Stimulated activated CD8-positive, alpha-beta memory T cell treated with anti-CD3 and anti-CD28 coated beads, Interleukin-4, amount 100 ng/mL, for 48 hours (primary cell): ENCODE results near the gene FBXO44.
"Not testable (repeated sequence)": the region's sequence is repeated elsewhere in the genome, so short reads cannot be mapped to it uniquely, and the experiment has no call there.

Experiments used
- DNase-seq: peaks from one replicate; pipeline ENCODE4 v3.0.0-alpha.2; 2020

FBXO44 gene

GRCh38 chr1:11654137-11654938 lies at the start of gene FBXO44, which contains the start of gene FBXO2:
Gene FBXO44 (plus strand): TSS chr1:11654877. CDS start chr1:11655836, 959 bp downstream.
Gene FBXO2 (minus strand): TSS chr1:11654429. CDS start chr1:11654340, 89 bp downstream.
- DNase-seq, result peak; percentile 78

GRCh38 chr1:11606775-11607174 lies 47.9 kb upstream of the FBXO44 start:
- no peak for DNase-seq

- DNase-seq, result not testable (repeated sequence)
Measured at GRCh38 chr1:11608596-11609130, 46.0 kb upstream of the FBXO44 start.

GRCh38 chr1:11609378-11609777 lies 45.3 kb upstream of the FBXO44 start:
- not testable (repeated sequence) for DNase-seq

GRCh38 chr1:11610629-11611180 lies 44.0 kb upstream of the FBXO44 start:
- no peak for DNase-seq

- no peak for DNase-seq
Measured at GRCh38 chr1:11611638-11612327, 42.9 kb upstream of the FBXO44 start.

- no peak for DNase-seq
Measured at GRCh38 chr1:11613347-11613746, 41.3 kb upstream of the FBXO44 start.

- DNase-seq, result no peak
Measured at GRCh38 chr1:11615090-11615489, 39.6 kb upstream of the FBXO44 start.

- DNase-seq, result no peak
Measured at GRCh38 chr1:11616766-11617165, 37.9 kb upstream of the FBXO44 start.

- no peak for DNase-seq
Measured at GRCh38 chr1:11617314-11617713, 37.4 kb upstream of the FBXO44 start.

- DNase-seq, result no peak
Measured at GRCh38 chr1:11617741-11618140, 36.9 kb upstream of the FBXO44 start.

GRCh38 chr1:11620405-11620804 lies 34.3 kb upstream of the FBXO44 start:
- DNase-seq, result no peak

GRCh38 chr1:11620924-11621323 lies 33.8 kb upstream of the FBXO44 start:
- no peak for DNase-seq

GRCh38 chr1:11622398-11622797 lies 32.3 kb upstream of the FBXO44 start:
- DNase-seq, result no peak

- no peak for DNase-seq
Measured at GRCh38 chr1:11623702-11624101, 31.0 kb upstream of the FBXO44 start.

- DNase-seq, result no peak
Measured at GRCh38 chr1:11626551-11626950, 28.1 kb upstream of the FBXO44 start.

- DNase-seq, result no peak
Measured at GRCh38 chr1:11628767-11629166, 25.9 kb upstream of the FBXO44 start.

- no peak for DNase-seq
Measured at GRCh38 chr1:11629184-11630016, 25.3 kb upstream of the FBXO44 start.

- no peak for DNase-seq
Measured at GRCh38 chr1:11634365-11635192, 20.1 kb upstream of the FBXO44 start.

- no peak for DNase-seq
Measured at GRCh38 chr1:11638121-11638520, 16.6 kb upstream of the FBXO44 start.

GRCh38 chr1:11639372-11639771 lies 15.3 kb upstream of the FBXO44 start:
- no peak for DNase-seq

- DNase-seq, result no peak
Measured at GRCh38 chr1:11640101-11640500, 14.6 kb upstream of the FBXO44 start.
